Mononuclear cell (primary cell): Measurements from ENCODE around the gene INAFM2. TPM values are rescaled to one million over a fixed set of nuclear protein-coding genes. Genes with fewer than 3 reads are reported as not detected.
A peak's percentile ranks its signal among the peaks of the same experiment; 100 is the strongest.

Experiments
- H3K27me3 ChIP-seq: 2 replicates; pipeline ENCODE4 v1.6.0; 2011; ENCODE audit warnings: low read length, control low read depth; ENCODE audit not compliant: insufficient read depth
- H3K4me1 ChIP-seq: 2 replicates; pipeline ENCODE4 v1.5.1; 2011; ENCODE audit warnings: mild to moderate bottlenecking, low read length, control low read depth; ENCODE audit not compliant: insufficient read depth
- H3K4me3 ChIP-seq: 2 replicates; pipeline ENCODE4 v1.5.1; 2011; ENCODE audit warnings: mild to moderate bottlenecking, low read length, moderate library complexity
- H3K9me3 ChIP-seq: 2 replicates; pipeline ENCODE4 v1.5.1; 2011; ENCODE audit warnings: low read depth, mild to moderate bottlenecking, control low read depth, low read length
- total RNA-seq: library from RNA; depleted of rRNA; stranded (reverse); fragments of >200 nt; gene quantifications from one replicate; pipeline ENCODE4 v1.2.3, GENCODE V29; 2012

The INAFM2 gene
- total RNA-seq, 1 donor = 28.1 TPM

- Histone ChIP-seq H3K9me3 (no peaks in the 10 kb centered on the region), H3K4me3 (no peak overlapping the region), H3K4me1 (peaks cover under 1% of the 10 kb centered on the region), H3K27me3 (no peaks in the 10 kb centered on the region)
Observed at GRCh38 chr15:40295877-40296560, 27.5 kb upstream of the INAFM2 start.

GRCh38 chr15:40296561-40297230 is 26.8 kb upstream of the INAFM2 start:
- Histone ChIP-seq H3K4me3 (no peak overlapping the region), H3K9me3 (no peaks in the 10 kb centered on the region), H3K4me1 (peaks cover 7% of the 10 kb centered on the region), H3K27me3 (no peaks in the 10 kb centered on the region)

GRCh38 chr15:40297356-40297755 is 26.1 kb upstream of the INAFM2 start:
- Histone ChIP-seq H3K4me1 (peaks cover 12% of the 10 kb centered on the region), H3K27me3 (no peaks in the 10 kb centered on the region), H3K4me3 (no peak overlapping the region), H3K9me3 (no peaks in the 10 kb centered on the region)

DNA sequence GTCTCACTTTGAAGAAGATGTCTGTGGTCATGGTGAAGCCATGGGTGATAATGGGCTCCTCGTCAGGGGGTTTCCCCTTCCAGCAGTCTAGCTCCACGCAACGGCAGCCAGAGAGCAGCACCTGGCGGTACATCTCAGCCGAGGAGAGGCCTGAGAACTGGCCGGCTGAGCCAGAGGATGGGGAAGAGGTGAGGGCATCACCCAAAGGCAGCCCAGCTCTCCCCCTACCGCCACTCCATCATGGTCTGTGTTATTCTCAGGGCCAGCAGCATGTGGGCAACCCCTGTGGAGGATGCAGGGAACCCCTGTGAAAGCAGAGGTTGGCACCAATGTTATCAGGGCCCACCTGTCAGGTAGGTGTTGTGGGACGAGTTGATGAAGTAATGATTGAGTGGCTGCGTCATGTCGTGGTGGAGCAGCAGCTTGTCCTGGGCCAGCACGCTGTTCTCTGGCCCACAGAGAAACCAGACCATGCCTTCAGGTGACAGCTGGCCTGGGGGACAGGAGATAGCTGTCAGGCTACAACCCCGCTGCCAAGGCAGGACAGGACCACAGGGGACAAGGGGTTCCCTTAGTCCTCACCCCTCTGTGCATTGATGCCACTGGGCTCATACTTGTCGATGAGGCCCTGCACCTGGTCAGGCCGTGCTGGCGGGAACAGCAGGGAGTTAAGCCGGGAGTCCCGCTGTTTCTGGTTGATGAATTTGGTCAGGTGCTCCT is 25.1 kb upstream of the INAFM2 start:
- Histone ChIP-seq H3K27me3 (no peaks in the 10 kb centered on the region), H3K9me3 (no peaks in the 10 kb centered on the region), H3K4me1 (peaks cover 13% of the 10 kb centered on the region), H3K4me3 (no peak overlapping the region)

DNA sequence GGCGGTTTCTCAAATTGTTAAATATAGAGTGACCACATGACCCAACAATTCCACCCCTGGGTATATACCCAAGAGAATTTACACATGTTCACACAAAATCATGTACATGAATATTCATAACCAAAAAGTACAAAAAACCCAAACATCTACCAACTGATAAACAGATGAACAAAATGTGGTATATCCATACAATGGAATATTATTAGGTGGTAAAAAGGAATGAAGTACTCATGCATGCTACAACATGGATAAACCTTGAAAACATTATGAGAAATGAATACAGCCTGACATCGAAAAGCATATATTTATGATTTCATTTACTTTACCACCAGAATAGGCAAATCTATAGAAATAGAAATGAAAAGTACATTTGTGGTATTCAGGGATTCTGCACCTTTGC is 23.1 kb upstream of the INAFM2 start:
- no peaks in the 10 kb centered on the region for H3K9me3 ChIP-seq
- H3K27me3 ChIP-seq = no peaks in the 10 kb centered on the region
- H3K4me1 ChIP-seq = peaks cover 30% of the 10 kb centered on the region
- H3K4me3 ChIP-seq = no peak overlapping the region

DNA sequence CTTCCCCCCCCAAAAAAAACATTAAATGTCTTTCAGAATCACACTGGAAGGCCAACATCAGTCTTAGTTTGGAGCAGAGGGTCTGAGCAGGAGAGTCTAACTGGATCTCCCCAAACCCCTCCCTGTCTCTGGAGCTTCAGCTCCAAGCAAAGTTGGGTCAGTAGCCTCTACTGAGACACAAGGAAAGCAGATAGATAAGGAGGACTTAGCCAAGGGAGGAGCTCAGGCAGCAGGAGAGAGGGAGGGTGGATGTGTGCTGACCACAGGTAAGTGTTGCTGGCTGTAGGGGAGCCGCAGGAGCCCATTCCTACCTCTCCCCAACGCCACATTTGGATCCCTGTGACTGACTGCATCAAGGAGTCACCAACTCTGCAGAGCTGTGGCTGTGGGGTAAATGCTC is 22.7 kb upstream of the INAFM2 start:
- Histone ChIP-seq H3K9me3 (no peaks in the 10 kb centered on the region), H3K4me3 (no peak overlapping the region), H3K27me3 (no peaks in the 10 kb centered on the region), H3K4me1 (peaks cover 34% of the 10 kb centered on the region)

GRCh38 chr15:40301467-40302179 is 21.9 kb upstream of the INAFM2 start:
- Histone ChIP-seq H3K4me1 (peaks cover 42% of the 10 kb centered on the region), H3K27me3 (no peaks in the 10 kb centered on the region), H3K9me3 (no peaks in the 10 kb centered on the region), H3K4me3 (no peak overlapping the region)

DNA sequence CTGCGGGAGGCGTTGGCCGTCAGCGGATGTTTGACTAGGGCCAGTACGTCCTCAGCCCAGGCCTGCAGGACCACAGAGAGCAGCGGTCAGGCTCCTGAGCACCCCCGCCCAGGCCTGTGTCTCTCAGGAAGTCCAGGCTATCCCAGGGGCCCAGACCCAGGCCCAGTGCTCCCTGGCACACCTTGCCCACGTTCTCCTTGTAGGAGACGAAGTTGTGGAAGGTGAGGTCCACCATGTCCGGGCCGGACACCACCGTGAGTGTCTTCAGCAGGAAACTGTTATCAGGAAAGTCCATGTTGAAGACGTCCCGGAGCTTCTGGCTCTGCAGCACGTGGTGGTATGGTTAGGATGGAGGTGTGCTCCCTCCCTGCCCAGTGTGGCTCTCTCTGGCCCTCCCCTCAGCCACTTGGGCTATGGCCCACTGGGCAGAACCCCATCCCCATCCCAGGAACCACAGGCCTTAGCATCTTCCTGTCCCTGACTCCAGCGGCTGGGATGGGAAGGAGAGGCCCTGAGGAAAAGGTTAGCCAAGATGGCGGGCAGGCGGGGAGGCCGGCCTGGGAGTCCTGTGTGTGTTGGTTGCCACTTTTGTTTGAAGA is 21.1 kb upstream of the INAFM2 start:
- Histone ChIP-seq H3K4me1 (peaks cover 42% of the 10 kb centered on the region), H3K4me3 (no peak overlapping the region), H3K27me3 (no peaks in the 10 kb centered on the region), H3K9me3 (no peaks in the 10 kb centered on the region)

GRCh38 chr15:40302981-40303380 is 20.5 kb upstream of the INAFM2 start:
- Histone ChIP-seq H3K27me3 (no peaks in the 10 kb centered on the region), H3K4me1 (peaks cover 42% of the 10 kb centered on the region), H3K4me3 (no peak overlapping the region), H3K9me3 (no peaks in the 10 kb centered on the region)

DNA sequence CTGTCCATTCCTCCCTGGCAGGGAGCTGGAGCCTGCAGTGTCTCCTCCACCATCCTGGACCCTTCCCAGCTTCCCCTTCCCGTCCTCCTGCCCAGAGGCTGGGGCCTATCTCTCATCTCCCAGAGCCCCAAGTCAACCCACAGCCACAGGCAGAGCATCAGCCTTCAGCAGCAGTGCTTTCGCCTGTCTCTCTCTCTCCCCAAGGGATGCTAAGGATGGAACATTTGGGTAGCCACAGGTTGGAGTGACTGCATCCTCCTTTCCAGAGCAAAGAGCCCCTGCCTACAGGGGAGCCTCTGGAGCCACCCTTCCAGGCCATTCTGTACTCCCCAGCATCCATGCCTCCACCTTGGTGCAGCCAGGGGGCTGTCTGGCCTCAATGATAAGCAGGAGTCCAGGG is 19.9 kb upstream of the INAFM2 start:
- no peaks in the 10 kb centered on the region for H3K27me3 ChIP-seq
- H3K4me3 ChIP-seq = no peak overlapping the region
- peaks cover 43% of the 10 kb centered on the region for H3K4me1 ChIP-seq
- no peaks in the 10 kb centered on the region for H3K9me3 ChIP-seq

DNA sequence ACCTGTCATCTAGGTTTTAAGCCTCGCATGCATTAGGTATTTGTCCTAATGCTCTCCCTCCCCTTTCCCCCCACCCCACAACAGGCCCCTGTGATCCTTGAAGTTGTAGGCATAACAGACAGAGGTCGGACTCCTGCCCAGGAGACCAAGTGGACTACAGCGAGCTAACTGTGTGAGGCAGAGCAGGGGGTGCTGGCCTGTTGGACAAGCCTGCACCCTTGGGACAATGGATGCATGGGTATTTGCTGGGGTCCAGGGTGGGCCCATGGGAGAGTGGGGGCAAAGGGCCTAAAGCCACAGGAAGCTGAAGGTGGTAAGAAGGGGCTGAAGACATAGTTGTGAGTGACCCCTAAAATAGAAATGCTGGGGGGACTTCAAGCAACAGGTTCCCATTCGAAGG is 18.2 kb upstream of the INAFM2 start:
- Histone ChIP-seq H3K4me3 (no peak overlapping the region), H3K4me1 (peaks cover 60% of the 10 kb centered on the region), H3K27me3 (no peaks in the 10 kb centered on the region), H3K9me3 (no peaks in the 10 kb centered on the region)

DNA sequence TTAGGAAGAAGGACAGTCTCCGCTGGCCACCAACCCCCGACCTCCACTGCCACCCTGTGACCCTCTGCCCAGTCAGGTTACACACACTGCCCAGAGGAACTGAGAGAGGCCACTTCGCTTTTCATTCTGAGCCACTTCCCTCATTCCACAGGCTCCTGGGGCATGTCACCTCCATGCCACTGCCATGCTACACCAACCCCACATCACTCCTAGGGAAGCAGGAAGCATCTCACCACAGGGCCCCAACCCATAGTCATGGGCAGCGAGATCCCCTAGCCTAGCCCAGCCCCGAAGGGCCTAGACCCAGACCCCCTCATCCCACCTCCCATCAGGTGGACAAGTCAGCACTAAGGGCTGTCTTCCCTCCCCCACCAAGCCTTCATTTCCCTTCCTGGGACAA is 17.1 kb upstream of the INAFM2 start:
- Histone ChIP-seq H3K9me3 (no peaks in the 10 kb centered on the region), H3K27me3 (no peaks in the 10 kb centered on the region), H3K4me1 (peaks cover 58% of the 10 kb centered on the region), H3K4me3 (peak overlapping the region; percentile 65)

DNA sequence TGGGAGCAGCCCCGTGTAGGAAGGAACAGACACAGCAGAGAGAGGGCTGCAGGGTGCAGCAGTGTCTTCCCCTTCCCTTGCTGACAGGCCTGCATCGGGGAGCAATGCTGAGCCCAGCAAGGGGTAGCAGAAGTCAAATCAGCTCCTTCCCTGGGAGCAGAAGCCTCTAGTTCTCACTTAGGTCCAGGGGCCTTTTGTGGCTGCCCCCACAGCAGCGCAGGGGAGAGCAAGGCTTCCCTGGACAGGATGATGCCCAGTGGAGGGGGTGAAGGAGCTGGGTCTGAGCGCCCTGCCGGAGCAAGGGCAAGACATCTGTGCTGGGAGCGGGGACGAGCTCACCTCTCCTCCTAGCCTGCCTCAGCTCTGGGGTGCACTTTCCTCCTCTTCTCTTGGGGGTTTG is 16.6 kb upstream of the INAFM2 start:
- H3K27me3 ChIP-seq = no peaks in the 10 kb centered on the region
- no peaks in the 10 kb centered on the region for H3K9me3 ChIP-seq
- H3K4me3 ChIP-seq = peak overlapping the region; percentile 65
- H3K4me1 ChIP-seq = peaks cover 54% of the 10 kb centered on the region

- Histone ChIP-seq H3K27me3 (no peaks in the 10 kb centered on the region), H3K4me3 (peak within 1 kb of the TSS; percentile 65), H3K9me3 (no peaks in the 10 kb centered on the region), H3K4me1 (peaks cover 49% of the 10 kb centered on the region)
Observed at GRCh38 chr15:40307421-40308211, 15.9 kb upstream of the INAFM2 start, which contains the start of gene PLCB2. PLCB2 (minus strand) TSS chr15:40307935; CDS start chr15:40307672, 263 bp downstream.
